Vagina (tissue), 2 donors: Measurements from ENCODE around the gene DLG2.

Source experiments
- CTCF ChIP-seq, 3 experiments: fragments of 450-650 bp in 2 of 3; fragments of 200-600 bp in 1 of 3; sonication (generic) in 1 of 3; IDR thresholded peaks; one replicate each; pipeline ENCODE4 v1.5.1; 2017 to 2019; ENCODE audit warnings: antibody characterized with exemption in 3 of 3, mild to moderate bottlenecking in 2 of 3, moderate library complexity in 2 of 3
- POLR2A ChIP-seq, 2 donors: fragments of 450-650 bp; IDR thresholded peaks; one replicate each; pipeline ENCODE4 v1.6.1; 2017; ENCODE audit warnings: antibody characterized with exemption in 2 of 2, mild to moderate bottlenecking in 2 of 2, moderate library complexity in 2 of 2
- POLR2AphosphoS5 ChIP-seq, 2 donors: sonication (generic); formaldehyde crosslinking; IDR thresholded peaks; one replicate each; pipeline ENCODE4 v1.9.0; 2017; ENCODE audit warnings: antibody characterized with exemption in 2 of 2, mild to moderate bottlenecking in 2 of 2, low read depth in 1 of 2; ENCODE audit not compliant: insufficient read depth in 1 of 2

DNA sequence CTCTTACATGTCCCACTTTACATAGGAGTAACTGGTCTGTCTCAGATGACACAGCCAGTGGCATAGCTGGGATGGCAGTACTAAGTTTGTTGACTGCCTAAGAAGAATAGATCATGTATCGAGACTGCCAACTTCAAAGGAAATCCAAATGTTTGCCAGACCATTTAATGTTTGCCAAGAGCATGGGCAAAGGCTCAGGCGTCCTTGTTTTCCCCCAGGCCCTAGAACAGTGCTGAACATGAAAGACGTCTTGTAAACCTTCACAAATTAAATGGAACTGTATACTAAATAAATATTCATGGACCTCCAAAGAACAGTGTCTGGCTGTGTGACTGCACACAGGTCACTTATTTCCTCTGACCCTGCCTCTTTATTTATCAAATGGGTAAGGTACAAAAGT is 2106.3 kb downstream of the DLG2 start:
- TF ChIP-seq POLR2AphosphoS5 (IDR thresholded peaks at IDR 0.05; ENCODE audit: insufficient read depth in 1 of 2, low read depth in 1 of 2) (no peak), CTCF (IDR thresholded peaks at IDR 0.05) (no peak), POLR2A (IDR thresholded peaks at IDR 0.05) (no peak)
